GM12873 (cell line): ENCODE data around the gene LRPAP1.

Experiments used
- CTCF ChIP-seq: IDR thresholded peaks from 2 replicates; pipeline ENCODE4 v1.5.1; 2012; ENCODE audit warnings: low read depth, mild to moderate bottlenecking, moderate library complexity, low read length, control low read depth; ENCODE audit not compliant: insufficient read depth; ENCODE audit errors: missing control alignments

The LRPAP1 gene

GRCh38 chr4:3481783-3482393, 50.3 kb downstream of the LRPAP1 start:
- no peak for TF ChIP-seq CTCF

- TF ChIP-seq CTCF = no peak
Observed at GRCh38 chr4:3481113-3481531, 51.1 kb downstream of the LRPAP1 start.

DNA sequence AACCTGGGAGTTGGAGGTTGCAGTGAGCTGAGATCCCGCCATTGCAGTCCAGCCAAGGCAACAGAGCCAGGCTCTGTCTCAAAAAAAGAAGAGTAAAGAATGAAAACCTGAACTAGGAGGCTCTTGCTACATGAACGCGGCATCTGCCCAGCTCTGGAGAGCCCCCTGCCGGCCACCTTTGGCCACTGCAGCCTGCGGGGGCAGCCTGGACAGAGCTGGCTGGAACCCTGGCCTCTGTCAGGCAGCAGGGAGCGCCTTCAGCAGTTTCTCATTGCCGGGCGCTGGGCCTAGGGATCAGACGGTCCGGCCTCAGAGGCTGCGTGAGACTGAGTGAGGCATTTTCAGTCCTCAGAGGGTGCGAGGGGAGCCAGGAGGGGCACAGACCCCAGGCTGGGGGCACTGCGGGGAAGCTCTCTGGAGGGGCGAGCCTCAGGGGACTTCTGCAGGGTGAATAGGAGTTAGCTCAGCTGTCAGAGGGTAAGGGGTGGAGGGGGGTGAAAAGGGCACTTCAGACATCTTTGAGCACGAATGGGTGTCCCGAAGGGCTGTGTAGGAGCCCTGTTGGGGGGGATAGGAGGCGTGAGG, 51.6 kb downstream of the LRPAP1 start:
- TF ChIP-seq CTCF = peak; percentile 98

- no peak for TF ChIP-seq CTCF
Observed at GRCh38 chr4:3479358-3480101, 52.7 kb downstream of the LRPAP1 start.

DNA sequence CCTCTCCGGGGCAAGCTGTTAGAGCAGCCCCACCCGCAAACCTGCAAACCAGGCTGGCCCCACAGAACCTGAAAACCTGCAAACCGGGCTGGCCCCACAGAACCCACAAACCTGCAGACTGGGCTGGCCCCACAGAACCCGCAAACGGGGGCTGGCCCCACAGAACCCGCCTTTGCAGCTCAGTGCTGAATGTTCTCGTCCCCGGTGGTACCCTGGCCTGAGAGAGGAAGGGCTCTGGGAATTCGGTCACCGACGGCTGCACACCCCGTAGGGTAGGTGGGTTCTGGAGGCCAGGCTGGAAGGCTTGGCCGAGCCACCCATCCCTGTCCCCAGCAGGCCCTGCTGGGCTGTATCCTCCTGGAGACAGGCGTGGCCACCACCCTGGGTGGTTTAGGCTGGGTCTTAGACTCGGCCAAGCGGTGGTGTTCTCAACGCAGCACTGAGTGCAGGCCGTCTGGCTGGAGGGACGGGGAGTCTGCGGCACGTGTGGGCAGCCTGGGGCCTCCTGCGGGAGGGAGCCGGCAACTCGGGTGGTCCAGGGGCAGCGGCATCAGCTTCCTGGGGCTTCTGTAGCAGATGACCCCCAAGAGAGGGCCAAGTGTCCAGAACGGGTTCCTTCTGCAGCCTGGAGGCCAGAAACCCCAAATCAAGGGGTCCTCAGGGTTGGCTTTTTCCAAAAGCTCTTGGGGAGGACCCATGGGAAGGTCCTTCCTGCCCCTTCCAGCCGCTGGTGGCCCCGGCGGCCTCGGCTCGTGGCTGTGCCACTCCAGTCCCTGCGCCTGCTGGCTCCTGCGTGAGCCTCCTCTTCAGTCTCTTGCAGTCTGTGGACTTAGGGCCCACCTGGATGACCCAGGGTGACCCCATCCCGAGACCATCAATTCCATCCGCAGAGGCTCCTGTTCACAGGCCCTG, 53.5 kb downstream of the LRPAP1 start:
- TF ChIP-seq CTCF = no peak

GRCh38 chr4:3477750-3478430, 54.3 kb downstream of the LRPAP1 start:
- TF ChIP-seq CTCF = no peak
